Calu3 (cell line): Measurements from ENCODE around the gene OR9A4. TPM values are rescaled to one million over a fixed set of nuclear protein-coding genes. Genes with fewer than 3 reads are reported as not detected.

ENCODE experiments used
- Bru-seq: library from RNA; stranded (reverse); fragments of 400-500 nt; gene quantifications from one replicate; lab custom pipeline; 2021; lab: Mats Ljungman, UMichigan
- BruChase-seq, 2 experiments: library from RNA; stranded (reverse); fragments of 400-500 nt; gene quantifications; one replicate each; lab custom pipeline; 2021; lab: Mats Ljungman, UMichigan
- BruUV-seq: library from RNA; stranded (reverse); fragments of 400-500 nt; replicated peaks from 2 replicates; lab custom pipeline; 2021; lab: Mats Ljungman, UMichigan
- CTCF ChIA-PET: fragments of 300-600 bp; sonication (Branson Sonifier 250); formaldehyde crosslinking; loops from one replicate; lab custom pipeline; 2022; ENCODE audit warnings: antibody characterized with exemption; lab: Charles Lee
- DNase-seq: peaks from one replicate; pipeline ENCODE4 v3.0.0; 2022
- H3K27ac Mint-ChIP-seq: one replicate; pipeline ENCODE4 v1.8.0; 2022; ENCODE audit warnings: mixed read lengths; ENCODE audit not compliant: unreplicated experiment
- H3K27me3 Mint-ChIP-seq: one replicate; pipeline ENCODE4 v1.8.0; 2022; ENCODE audit warnings: mixed read lengths; ENCODE audit not compliant: unreplicated experiment
- H3K36me3 Mint-ChIP-seq: one replicate; pipeline ENCODE4 v1.8.0; 2022; ENCODE audit warnings: mild to moderate bottlenecking, moderate library complexity, mixed read lengths; ENCODE audit not compliant: insufficient read depth, unreplicated experiment
- H3K4me1 Mint-ChIP-seq: one replicate; pipeline ENCODE4 v1.8.0; 2022; ENCODE audit warnings: mild to moderate bottlenecking, low read depth, mixed read lengths; ENCODE audit not compliant: unreplicated experiment
- H3K4me3 Mint-ChIP-seq: one replicate; pipeline ENCODE4 v1.8.0; 2022; ENCODE audit warnings: mild to moderate bottlenecking, low read depth, moderate library complexity, mixed read lengths; ENCODE audit not compliant: unreplicated experiment
- H3K9me3 Mint-ChIP-seq: one replicate; pipeline ENCODE4 v1.8.0; 2022; ENCODE audit warnings: low read depth, mixed read lengths; ENCODE audit not compliant: unreplicated experiment
- CTCF ChIP-seq: fragments of 200-600 bp; IDR thresholded peaks from one replicate; pipeline ENCODE4 v1.8.0; 2022; ENCODE audit warnings: antibody characterized with exemption; ENCODE audit not compliant: unreplicated experiment
- intact Hi-C: fragments of 100-400 bp; cut with micrococcal nuclease; formaldehyde crosslinking; loops from one replicate; pipeline ENCODE4 v1.10.0; 2022; ENCODE audit not compliant: unreplicated experiment
- long read RNA-seq: library from polyadenylated mRNA; stranded (forward); transcript quantifications from one replicate; pipeline ENCODE4 v2.0.0, GENCODE V29; 2022
- total RNA-seq: library from RNA; stranded (reverse); gene quantifications from 2 replicates; pipeline ENCODE4 v1.2.3, GENCODE V29; 2022

The OR9A4 gene
- total RNA-seq (not detected in 2 replicates), Bru-seq, nascent RNA (not detected), BruChase-seq, experiment 1, labeled RNA remaining after a 6-hour chase (percentile 65 among the genes with signal in this experiment), BruChase-seq, experiment 2, labeled RNA remaining after a 2-hour chase (percentile 34 among the genes with signal in this experiment)
- long read RNA-seq, result 0 reads

GRCh38 chr7:141916099-141916498 is at the start of gene OR9A4:
OR9A4 (plus strand) TSS chr7:141916399; CDS start chr7:141918876, 2,477 bp downstream.
- TF ChIP-seq CTCF, result no peak
- CTCF ChIA-PET, result no interaction called here
- intact Hi-C loops, result no loop called here
- H3K27me3 Mint-ChIP-seq, result peaks cover 14% of the 10 kb centered on the region
- no peak for DNase-seq
- H3K4me1 Mint-ChIP-seq, result peaks cover 16% of the 10 kb centered on the region
- no peak within 1 kb of the TSS for H3K4me3 Mint-ChIP-seq
- BruUV-seq, result no TSS peak
- H3K27ac Mint-ChIP-seq, result peak within 1 kb of the TSS; percentile 4
- peaks cover 2% of the 10 kb centered on the region for H3K9me3 Mint-ChIP-seq
- H3K36me3 Mint-ChIP-seq, result no peaks in the 10 kb centered on the region

- Mint-ChIP-seq H3K4me3 (no peak overlapping the region), H3K9me3 (peaks cover 7% of the 10 kb centered on the region), H3K27ac (no peak overlapping the region), H3K36me3 (no peaks in the 10 kb centered on the region), H3K4me1 (peaks cover 13% of the 10 kb centered on the region), H3K27me3 (no peaks in the 10 kb centered on the region)
- TF ChIP-seq CTCF, result no peak
- CTCF ChIA-PET, result no interaction called here
- intact Hi-C loops, result loop anchor here (10.0 kb wide), 1 partner anchor 248 kb away; the partner anchor contains the start of gene MGAM2
- no peak for DNase-seq
- BruUV-seq, result no TSS peak
These were observed 49.2 kb upstream of the OR9A4 start for GRCh38 chr7:141866974-141867373.

GRCh38 chr7:141872931-141873330 is 43.3 kb upstream of the OR9A4 start:
- Mint-ChIP-seq H3K4me1 (peaks cover 13% of the 10 kb centered on the region), H3K27ac (no peak overlapping the region), H3K27me3 (no peaks in the 10 kb centered on the region), H3K9me3 (peaks cover 5% of the 10 kb centered on the region), H3K4me3 (no peak overlapping the region), H3K36me3 (no peaks in the 10 kb centered on the region)
- BruUV-seq, result no TSS peak
- TF ChIP-seq CTCF, result no peak
- CTCF ChIA-PET, result no interaction called here
- intact Hi-C loops, result no loop called here
- no peak for DNase-seq

GRCh38 chr7:141874787-141875186 is 41.4 kb upstream of the OR9A4 start:
- BruUV-seq, result no TSS peak
- Mint-ChIP-seq H3K9me3 (peaks cover 5% of the 10 kb centered on the region), H3K27me3 (no peaks in the 10 kb centered on the region), H3K27ac (no peak overlapping the region), H3K4me3 (no peak overlapping the region), H3K4me1 (peaks cover 13% of the 10 kb centered on the region), H3K36me3 (no peaks in the 10 kb centered on the region)
- DNase-seq, result no peak
- intact Hi-C loops, result no loop called here
- TF ChIP-seq CTCF, result no peak
- CTCF ChIA-PET, result no interaction called here
